HT-29 (cell line): ENCODE measurements around the gene PLPP4. TPM values are rescaled to one million over a fixed set of nuclear protein-coding genes. Genes with fewer than 3 reads are reported as not detected.
A peak's percentile ranks its signal among the peaks of the same experiment; 100 is the strongest.

ENCODE experiments used
- DNase-seq: peaks from one replicate; pipeline ENCODE4 v3.0.0-alpha.2; 2015; ENCODE audit warnings: low spot score
- total RNA-seq: library from RNA; depleted of rRNA; stranded (reverse); fragments of >200 nt; shearing (Covaris generic); gene quantifications from 2 replicates; pipeline ENCODE4 v1.2.3, GENCODE V29; 2014

PLPP4 gene
- total RNA-seq, 1 experiment from 2014 or later, result not detected

GRCh38 chr10:120607710-120608703 lies 151.0 kb downstream of the PLPP4 start:
- DNase-seq, result no peak

GRCh38 chr10:120609006-120609405 lies 152.0 kb downstream of the PLPP4 start:
- no peak for DNase-seq

- DNase-seq, result no peak
Measured at GRCh38 chr10:120610791-120611190, 153.8 kb downstream of the PLPP4 start.

DNA sequence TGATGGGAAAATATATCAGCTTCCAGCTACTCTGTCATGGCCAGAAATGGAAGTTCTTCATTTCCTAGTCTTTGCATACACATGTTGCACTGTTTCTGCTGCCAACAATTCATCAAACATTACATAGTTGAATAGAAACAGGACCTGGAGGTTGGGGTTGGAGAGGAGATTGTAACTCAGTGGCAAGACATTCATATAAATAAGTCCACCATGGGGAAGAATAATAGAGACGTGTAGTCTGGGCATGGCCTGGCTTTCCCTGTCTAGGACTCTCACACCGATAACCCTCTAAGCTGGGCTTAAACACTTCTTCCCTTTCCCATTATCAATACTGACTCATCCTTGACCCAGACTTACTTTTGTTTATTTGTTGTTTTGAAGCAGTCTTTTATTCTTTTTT lies 155.7 kb downstream of the PLPP4 start:
- no peak for DNase-seq

- DNase-seq, result no peak
Measured at GRCh38 chr10:120613180-120613579, 156.2 kb downstream of the PLPP4 start.

DNA sequence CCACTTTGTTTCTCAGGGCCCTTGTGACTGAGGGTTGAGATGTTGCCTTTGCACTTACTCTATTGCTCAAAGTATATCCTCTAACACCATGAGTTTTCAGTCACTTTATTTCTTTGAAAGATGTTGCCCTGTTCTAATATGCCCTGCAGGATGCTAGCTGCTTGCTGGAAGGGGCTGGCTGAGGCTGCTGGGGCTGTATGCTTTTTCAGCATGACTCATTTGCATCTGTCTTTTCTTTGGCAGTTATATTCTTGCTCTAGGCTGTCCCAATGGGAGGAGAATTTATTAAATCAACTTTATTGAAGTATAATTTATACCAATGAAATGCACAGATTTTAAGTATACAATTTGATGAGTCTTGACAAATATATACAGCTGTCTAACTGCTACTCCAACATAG lies 157.7 kb downstream of the PLPP4 start:
- no peak for DNase-seq

DNA sequence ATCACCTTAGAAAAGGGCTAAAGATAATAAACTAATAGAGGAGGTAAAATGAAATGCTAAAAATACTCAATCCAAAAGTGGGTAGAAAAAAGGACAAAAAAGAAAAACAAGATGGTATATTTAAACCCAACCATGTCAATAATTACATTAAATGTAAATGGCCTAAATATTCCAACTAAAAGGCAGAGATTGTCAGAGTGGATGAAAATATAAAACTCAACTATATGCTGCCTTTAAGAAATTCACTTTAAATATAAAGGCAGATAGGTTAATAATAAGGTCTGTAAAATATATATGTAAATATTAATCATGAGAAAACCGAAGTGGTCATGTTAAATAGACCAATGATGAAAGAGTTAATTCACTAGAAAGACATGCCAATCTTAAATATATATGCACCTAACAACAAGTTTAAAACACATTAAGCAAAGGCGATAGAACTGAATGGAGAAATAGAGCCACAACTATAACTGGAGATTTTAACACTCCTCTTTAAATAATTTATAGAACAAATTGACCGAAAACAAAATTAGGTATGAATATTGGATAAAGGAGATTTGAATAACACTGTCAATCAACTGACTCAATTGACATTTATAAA lies 159.4 kb downstream of the PLPP4 start:
- DNase-seq, result no peak

DNA sequence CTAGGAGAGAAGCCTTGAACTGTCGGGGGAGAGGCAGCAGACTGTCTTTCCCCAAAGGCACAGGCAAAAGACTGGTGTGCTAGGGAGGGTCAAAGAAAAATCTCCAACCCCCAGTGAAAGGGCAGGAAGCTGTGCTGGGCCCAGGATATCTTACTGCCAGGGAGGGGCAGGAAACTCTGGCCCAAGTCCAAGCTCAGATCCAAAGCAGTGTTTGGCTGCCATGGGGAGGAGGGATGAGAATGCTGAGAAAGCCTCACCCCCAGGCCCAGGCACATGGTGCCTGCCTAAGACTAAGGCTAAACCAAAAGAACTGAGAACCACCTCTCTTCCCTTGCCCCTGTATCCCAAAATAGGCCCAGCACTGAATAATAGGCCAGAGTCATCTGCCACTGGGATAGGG lies 171.2 kb downstream of the PLPP4 start:
- no peak for DNase-seq

GRCh38 chr10:120630266-120630665 lies 173.2 kb downstream of the PLPP4 start:
- DNase-seq, result no peak

- no peak for DNase-seq
Measured at GRCh38 chr10:120632047-120632446, 175.0 kb downstream of the PLPP4 start.

- no peak for DNase-seq
Measured at GRCh38 chr10:120632942-120633341, 175.9 kb downstream of the PLPP4 start.

- DNase-seq, result peak; percentile 41
Measured at GRCh38 chr10:120634659-120635058, 177.6 kb downstream of the PLPP4 start.
